ENCODE data around the gene ANKRD44. TPM values are rescaled to one million over a fixed set of nuclear protein-coding genes. Genes with fewer than 3 reads are reported as not detected.

ANKRD44 gene
- total RNA-seq, 1 donor from 2014 or later, result 4.0 TPM

DNA sequence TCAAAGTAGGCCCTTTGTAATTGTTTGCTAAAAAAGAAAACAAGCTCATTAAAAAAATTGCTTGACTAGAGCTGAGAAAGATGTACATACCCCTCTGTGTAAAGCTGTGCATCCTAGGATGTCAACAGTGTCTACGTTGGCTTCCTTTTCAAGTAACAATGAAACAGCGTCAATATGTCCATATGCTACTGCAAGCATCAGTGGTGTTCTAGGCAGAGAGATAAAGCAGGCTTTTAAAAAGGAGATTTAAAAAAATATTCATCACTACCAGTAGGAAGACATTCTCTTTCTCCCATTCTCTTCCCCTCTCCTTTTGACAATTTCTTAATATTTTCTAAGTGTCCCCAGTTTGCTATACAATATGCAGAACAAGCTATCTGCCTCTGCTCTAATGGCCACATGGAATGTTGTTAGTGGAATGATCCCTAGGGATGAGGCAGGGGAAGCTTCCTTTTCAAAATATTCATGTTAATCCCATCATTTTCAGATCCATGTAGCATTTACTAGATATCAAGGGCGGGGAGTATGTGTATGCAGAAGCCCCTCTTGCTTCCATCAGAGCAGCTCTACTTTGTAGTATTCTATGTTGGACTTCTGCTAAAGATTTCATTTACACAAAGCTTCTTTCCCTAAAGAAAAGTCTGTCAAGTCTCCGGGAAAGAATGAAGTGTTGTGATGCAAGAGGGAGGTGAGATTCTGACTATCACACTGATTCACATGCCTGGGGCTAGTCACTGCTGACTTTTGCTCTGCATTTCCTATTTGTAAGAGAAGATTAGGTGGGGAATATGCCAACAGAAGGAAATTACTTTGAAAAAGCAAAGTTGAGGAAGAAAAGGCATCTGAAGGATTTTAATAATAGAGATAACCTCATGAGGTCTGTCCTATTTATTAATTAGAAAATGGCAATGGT is 302.6 kb downstream of the ANKRD44 start:
- H3K36me3 Mint-ChIP-seq (ENCODE audit: insufficient read depth), result no peaks in the 10 kb centered on the region
- H3K4me1 Mint-ChIP-seq (ENCODE audit: low read depth), result peaks cover 23% of the 10 kb centered on the region
- H3K27me3 Mint-ChIP-seq, result no peaks in the 10 kb centered on the region
- H3K4me3 Mint-ChIP-seq (ENCODE audit: low read depth), result no peak overlapping the region
- H3K9me3 Mint-ChIP-seq (ENCODE audit: low read depth), result no peaks in the 10 kb centered on the region
- DNase-seq (ENCODE audit: low spot score, unreplicated experiment), result no peak
- TF ChIP-seq, protein P1, sequence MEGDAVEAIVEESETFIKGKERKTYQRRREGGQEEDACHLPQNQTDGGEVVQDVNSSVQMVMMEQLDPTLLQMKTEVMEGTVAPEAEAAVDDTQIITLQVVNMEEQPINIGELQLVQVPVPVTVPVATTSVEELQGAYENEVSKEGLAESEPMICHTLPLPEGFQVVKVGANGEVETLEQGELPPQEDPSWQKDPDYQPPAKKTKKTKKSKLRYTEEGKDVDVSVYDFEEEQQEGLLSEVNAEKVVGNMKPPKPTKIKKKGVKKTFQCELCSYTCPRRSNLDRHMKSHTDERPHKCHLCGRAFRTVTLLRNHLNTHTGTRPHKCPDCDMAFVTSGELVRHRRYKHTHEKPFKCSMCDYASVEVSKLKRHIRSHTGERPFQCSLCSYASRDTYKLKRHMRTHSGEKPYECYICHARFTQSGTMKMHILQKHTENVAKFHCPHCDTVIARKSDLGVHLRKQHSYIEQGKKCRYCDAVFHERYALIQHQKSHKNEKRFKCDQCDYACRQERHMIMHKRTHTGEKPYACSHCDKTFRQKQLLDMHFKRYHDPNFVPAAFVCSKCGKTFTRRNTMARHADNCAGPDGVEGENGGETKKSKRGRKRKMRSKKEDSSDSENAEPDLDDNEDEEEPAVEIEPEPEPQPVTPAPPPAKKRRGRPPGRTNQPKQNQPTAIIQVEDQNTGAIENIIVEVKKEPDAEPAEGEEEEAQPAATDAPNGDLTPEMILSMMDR (IDR thresholded peaks at IDR 0.05; ENCODE audit: unreplicated experiment), result no peak
- no peak overlapping the region for H3K27ac Mint-ChIP-seq

DNA sequence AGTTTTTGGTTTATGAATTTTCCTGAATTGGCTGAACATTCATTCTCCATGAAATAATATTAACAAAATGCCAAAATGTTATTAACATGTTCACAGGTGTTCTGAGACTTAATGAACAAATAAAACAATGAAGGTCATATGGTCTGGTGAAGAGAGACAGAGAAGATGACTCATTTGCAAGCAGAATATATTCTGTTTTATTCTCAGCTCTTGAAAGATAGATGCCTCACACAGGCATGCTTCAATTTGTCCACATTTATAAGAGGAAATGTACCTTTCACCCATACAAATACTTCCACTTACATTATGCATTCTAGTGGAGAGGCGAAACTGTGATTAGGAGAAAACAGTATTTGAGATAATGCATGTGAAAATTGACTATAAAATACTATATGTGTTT is 308.7 kb downstream of the ANKRD44 start:
- DNase-seq (ENCODE audit: low spot score, unreplicated experiment), result no peak
- no peak overlapping the region for H3K27ac Mint-ChIP-seq

DNA sequence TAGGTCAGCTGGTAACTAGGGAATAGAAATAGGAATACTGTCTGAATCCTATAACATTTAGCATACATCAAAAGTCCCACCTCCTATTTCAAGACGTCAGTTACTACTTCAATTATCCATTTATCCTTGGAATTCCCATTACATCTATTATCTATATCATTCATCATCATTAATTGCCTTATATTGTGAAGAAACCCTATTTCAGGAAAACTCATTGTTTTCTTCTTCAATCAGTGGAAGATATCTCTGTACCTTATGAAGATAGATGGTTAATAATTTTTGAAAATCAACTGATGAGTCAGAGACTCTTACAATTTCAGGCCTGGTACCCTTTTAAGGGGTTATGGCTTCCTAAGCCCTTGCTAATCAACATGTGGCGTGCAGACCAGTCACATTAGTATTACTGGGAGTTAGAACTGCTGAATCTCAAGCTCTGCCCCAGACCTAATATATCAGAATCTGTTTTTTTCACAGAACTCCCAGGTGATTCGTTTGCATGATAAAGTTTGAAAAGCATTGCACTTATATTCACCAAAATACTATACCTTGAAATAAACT is 314.7 kb downstream of the ANKRD44 start:
- Mint-ChIP-seq H3K4me1 (ENCODE audit: low read depth) (no peaks in the 10 kb centered on the region), H3K27me3 (no peaks in the 10 kb centered on the region), H3K36me3 (ENCODE audit: insufficient read depth) (no peaks in the 10 kb centered on the region), H3K27ac (no peak overlapping the region), H3K9me3 (ENCODE audit: low read depth) (no peaks in the 10 kb centered on the region), H3K4me3 (ENCODE audit: low read depth) (no peak overlapping the region)
- TF ChIP-seq, protein P1 (IDR thresholded peaks at IDR 0.05; ENCODE audit: unreplicated experiment), result no peak
- DNase-seq (ENCODE audit: low spot score, unreplicated experiment), result no peak

More for the DNA sequence above, 308.7 kb downstream of the ANKRD44 start:
- Mint-ChIP-seq H3K4me1 (ENCODE audit: low read depth) (peaks cover 17% of the 10 kb centered on the region), H3K27me3 (no peaks in the 10 kb centered on the region), H3K4me3 (ENCODE audit: low read depth) (no peak overlapping the region), H3K36me3 (ENCODE audit: insufficient read depth) (no peaks in the 10 kb centered on the region), H3K9me3 (ENCODE audit: low read depth) (no peaks in the 10 kb centered on the region)
- TF ChIP-seq, protein P1 (IDR thresholded peaks at IDR 0.05; ENCODE audit: unreplicated experiment), result no peak

DNA sequence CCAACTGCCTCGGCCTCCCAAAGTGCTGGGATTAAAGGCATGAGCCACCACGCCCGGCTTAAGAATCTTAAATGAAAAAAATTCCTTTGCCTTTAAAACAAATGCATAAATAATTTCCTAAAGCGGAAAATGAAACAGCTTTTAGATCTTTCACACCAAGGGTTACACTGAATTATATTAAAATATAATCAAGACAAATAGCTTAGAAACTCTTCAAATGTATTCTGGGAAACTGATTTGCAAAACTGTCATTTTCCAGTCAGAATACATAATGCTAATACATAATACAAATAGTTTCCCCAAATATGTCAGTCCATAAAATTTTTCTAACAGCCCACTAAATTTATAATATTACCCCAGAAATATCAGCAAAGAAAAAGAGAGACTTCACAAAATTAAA is 315.8 kb downstream of the ANKRD44 start:
- DNase-seq (ENCODE audit: low spot score, unreplicated experiment), result no peak
- TF ChIP-seq, protein P1 (IDR thresholded peaks at IDR 0.05; ENCODE audit: unreplicated experiment), result no peak
- Mint-ChIP-seq H3K27ac (no peak overlapping the region), H3K4me1 (ENCODE audit: low read depth) (no peaks in the 10 kb centered on the region), H3K27me3 (no peaks in the 10 kb centered on the region), H3K9me3 (ENCODE audit: low read depth) (no peaks in the 10 kb centered on the region), H3K36me3 (ENCODE audit: insufficient read depth) (no peaks in the 10 kb centered on the region), H3K4me3 (ENCODE audit: low read depth) (no peak overlapping the region)

DNA sequence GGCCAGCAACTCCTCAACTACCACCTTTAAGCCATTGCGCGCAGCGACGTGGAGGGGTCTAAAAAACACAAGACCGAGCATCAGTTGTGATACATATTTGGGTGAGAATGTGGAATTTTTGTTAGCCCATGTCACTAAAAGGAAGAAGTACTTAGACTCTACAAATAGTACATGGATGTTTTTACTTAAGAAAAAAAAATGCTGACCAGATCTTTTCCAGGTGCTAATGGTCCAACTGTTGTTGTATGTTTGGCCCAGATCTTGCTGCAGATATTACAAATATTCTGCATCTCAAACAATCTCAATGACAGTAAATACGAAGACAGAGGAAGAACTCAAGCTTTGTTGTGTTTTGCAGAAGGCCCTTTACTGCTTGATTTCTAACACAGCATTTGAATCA is 317.0 kb downstream of the ANKRD44 start:
- H3K9me3 Mint-ChIP-seq (ENCODE audit: low read depth), result no peaks in the 10 kb centered on the region
- DNase-seq (ENCODE audit: low spot score, unreplicated experiment), result no peak

More for the DNA sequence above, 317.0 kb downstream of the ANKRD44 start:
- Mint-ChIP-seq H3K36me3 (ENCODE audit: insufficient read depth) (no peaks in the 10 kb centered on the region), H3K27ac (no peak overlapping the region), H3K27me3 (no peaks in the 10 kb centered on the region), H3K4me1 (ENCODE audit: low read depth) (peaks cover 2% of the 10 kb centered on the region), H3K4me3 (ENCODE audit: low read depth) (no peak overlapping the region)
- TF ChIP-seq, protein P1 (IDR thresholded peaks at IDR 0.05; ENCODE audit: unreplicated experiment), result no peak
